Suprapubic skin (tissue), 4 donors: ENCODE data around the gene PHOX2B. TPM values are rescaled to one million over a fixed set of nuclear protein-coding genes. Genes with fewer than 3 reads are reported as not detected.

ENCODE experiments used
- DNase-seq, 2 donors: peaks; one replicate each; pipeline ENCODE4 v3.0.0-alpha.2; 2019; ENCODE audit warnings: low spot score in 2 of 2
- H3K27ac ChIP-seq: fragments of 200-600 bp; sonication (generic); one replicate; pipeline ENCODE4 v1.5.1; 2019
- H3K27me3 ChIP-seq: fragments of 200-600 bp; sonication (generic); one replicate; pipeline ENCODE4 v1.5.1; 2019
- H3K36me3 ChIP-seq: fragments of 200-600 bp; sonication (generic); one replicate; pipeline ENCODE4 v1.5.1; 2019
- H3K4me1 ChIP-seq: fragments of 200-600 bp; sonication (generic); one replicate; pipeline ENCODE4 v1.5.1; 2019
- H3K4me3 ChIP-seq: fragments of 200-600 bp; sonication (generic); one replicate; pipeline ENCODE4 v1.5.1; 2019; ENCODE audit warnings: mild to moderate bottlenecking
- H3K9me3 ChIP-seq: fragments of 200-600 bp; sonication (generic); one replicate; pipeline ENCODE4 v1.5.1; 2019
- CTCF ChIP-seq, 2 donors: fragments of 200-600 bp in 1 of 2; fragments of 450-650 bp in 1 of 2; sonication (generic) in 1 of 2; IDR thresholded peaks; one replicate each; pipeline ENCODE4 v1.5.1; 2016 to 2019; ENCODE audit warnings: antibody characterized with exemption in 2 of 2, mild to moderate bottlenecking in 1 of 2, moderate library complexity in 1 of 2
- EP300 ChIP-seq: sonication (generic); formaldehyde crosslinking; IDR thresholded peaks from one replicate; pipeline ENCODE4 v1.6.1; 2017; ENCODE audit warnings: antibody characterized with exemption
- POLR2A ChIP-seq, 2 donors: fragments of 450-650 bp; IDR thresholded peaks; one replicate each; pipeline ENCODE4 v1.6.1; 2017; ENCODE audit warnings: antibody characterized with exemption in 2 of 2, mild to moderate bottlenecking in 2 of 2, moderate library complexity in 2 of 2
- POLR2AphosphoS5 ChIP-seq, 3 donors: sonication (generic); formaldehyde crosslinking; IDR thresholded peaks; one replicate each; pipeline ENCODE4 v1.6.1; 2017; ENCODE audit warnings: antibody characterized with exemption in 3 of 3
- WGBS: methylation state at CpG from one replicate; pipeline ENCODE4 v1.1.5; 2018; 5-methylcytosine and 5-hydroxymethylcytosine counted together
- total RNA-seq, 4 donors: library from RNA; depleted of rRNA; stranded (reverse); fragments of >200 nt; gene quantifications; one replicate each; pipeline ENCODE4 v1.1.0, GENCODE V29; 2016

PHOX2B gene
- total RNA-seq, 4 donors from 2014 or later = not detected

GRCh38 chr4:41747230-41748055 lies 1.1 kb downstream of the PHOX2B start:
- TF ChIP-seq POLR2A (IDR thresholded peaks at IDR 0.05) (no peak), POLR2AphosphoS5 (IDR thresholded peaks at IDR 0.05) (no peak), CTCF (IDR thresholded peaks at IDR 0.05) (no peak), EP300 (no peak)
- WGBS = 8% methylated on average over 40 of the region's 49 CpGs
- Histone ChIP-seq H3K4me3 (no peak overlapping the region), H3K4me1 (peaks cover 23% of the 10 kb centered on the region), H3K9me3 (no peaks in the 10 kb centered on the region), H3K27ac (no peak overlapping the region), H3K27me3 (peaks cover 97% of the 10 kb centered on the region), H3K36me3 (no peaks in the 10 kb centered on the region)
- DNase-seq = no peak

- DNase-seq = no peak
- H3K27ac ChIP-seq = no peak overlapping the region
- H3K4me1 ChIP-seq = peaks cover 23% of the 10 kb centered on the region
- no peak overlapping the region for H3K4me3 ChIP-seq
- H3K36me3 ChIP-seq = no peaks in the 10 kb centered on the region
- H3K9me3 ChIP-seq = no peaks in the 10 kb centered on the region
- no peak for TF ChIP-seq EP300
- no peak for TF ChIP-seq POLR2A (IDR thresholded peaks at IDR 0.05)
- TF ChIP-seq POLR2AphosphoS5 (IDR thresholded peaks at IDR 0.05) = no peak
- TF ChIP-seq CTCF (IDR thresholded peaks at IDR 0.05) = no peak
- peaks cover 96% of the 10 kb centered on the region for H3K27me3 ChIP-seq
- WGBS = 14% methylated on average over 32 of the region's 37 CpGs
Measured at GRCh38 chr4:41746440-41747229, 1.9 kb downstream of the PHOX2B start.

GRCh38 chr4:41746025-41746439 lies 2.5 kb downstream of the PHOX2B start:
- Histone ChIP-seq H3K9me3 (no peaks in the 10 kb centered on the region), H3K36me3 (no peaks in the 10 kb centered on the region), H3K4me1 (peaks cover 23% of the 10 kb centered on the region), H3K27ac (no peak overlapping the region), H3K4me3 (no peak overlapping the region), H3K27me3 (peaks cover 93% of the 10 kb centered on the region)
- 9% methylated on average over 27 of the region's 36 CpGs for WGBS
- DNase-seq = no peak
- TF ChIP-seq EP300 = no peak
- no peak for TF ChIP-seq POLR2A (IDR thresholded peaks at IDR 0.05)
- no peak for TF ChIP-seq POLR2AphosphoS5 (IDR thresholded peaks at IDR 0.05)
- TF ChIP-seq CTCF (IDR thresholded peaks at IDR 0.05) = no peak

GRCh38 chr4:41745292-41746024 lies 3.1 kb downstream of the PHOX2B start:
- TF ChIP-seq CTCF (IDR thresholded peaks at IDR 0.05) (no peak), POLR2A (IDR thresholded peaks at IDR 0.05) (no peak), POLR2AphosphoS5 (IDR thresholded peaks at IDR 0.05) (no peak), EP300 (no peak)
- Histone ChIP-seq H3K27ac (no peak overlapping the region), H3K4me1 (peaks cover 23% of the 10 kb centered on the region), H3K27me3 (peaks cover 89% of the 10 kb centered on the region), H3K4me3 (no peak overlapping the region), H3K9me3 (no peaks in the 10 kb centered on the region), H3K36me3 (no peaks in the 10 kb centered on the region)
- no peak for DNase-seq
- WGBS = 15% methylated on average over 40 of the region's 54 CpGs
